ENCODE results near the gene MYO15B.

Gene MYO15B

GRCh38 chr17:75553295-75554110 lies 34.1 kb upstream of the MYO15B start:
- H3K4me3 ChIP-seq (ENCODE audit: low read depth, low read length) = no peak overlapping the region
- no peak for TF ChIP-seq CTCF (IDR thresholded peaks at IDR 0.05; ENCODE audit: low read depth, low read length)

GRCh38 chr17:75555679-75556153 lies 31.9 kb upstream of the MYO15B start:
- no peak for TF ChIP-seq CTCF (IDR thresholded peaks at IDR 0.05; ENCODE audit: low read depth, low read length)
- no peak overlapping the region for H3K4me3 ChIP-seq (ENCODE audit: low read depth, low read length)

GRCh38 chr17:75557075-75557851 lies 30.3 kb upstream of the MYO15B start:
- H3K4me3 ChIP-seq (ENCODE audit: low read depth, low read length) = no peak overlapping the region
- TF ChIP-seq CTCF (IDR thresholded peaks at IDR 0.05; ENCODE audit: low read depth, low read length) = no peak

- H3K4me3 ChIP-seq (ENCODE audit: low read depth, low read length) = no peak overlapping the region
- no peak for TF ChIP-seq CTCF (IDR thresholded peaks at IDR 0.05; ENCODE audit: low read depth, low read length)
Measured at GRCh38 chr17:75557852-75558665, 29.5 kb upstream of the MYO15B start.

- TF ChIP-seq CTCF (IDR thresholded peaks at IDR 0.05; ENCODE audit: low read depth, low read length) = no peak
- no peak overlapping the region for H3K4me3 ChIP-seq (ENCODE audit: low read depth, low read length)
Measured at GRCh38 chr17:75558666-75559530, 28.7 kb upstream of the MYO15B start.

- H3K4me3 ChIP-seq (ENCODE audit: low read depth, low read length) = no peak overlapping the region
- TF ChIP-seq CTCF (IDR thresholded peaks at IDR 0.05; ENCODE audit: low read depth, low read length) = no peak
Measured at GRCh38 chr17:75559958-75560533, 27.6 kb upstream of the MYO15B start.

Measured in WI38 (cell line).